Measurements from ENCODE around the gene CAAP1.

The CAAP1 gene, protein sequence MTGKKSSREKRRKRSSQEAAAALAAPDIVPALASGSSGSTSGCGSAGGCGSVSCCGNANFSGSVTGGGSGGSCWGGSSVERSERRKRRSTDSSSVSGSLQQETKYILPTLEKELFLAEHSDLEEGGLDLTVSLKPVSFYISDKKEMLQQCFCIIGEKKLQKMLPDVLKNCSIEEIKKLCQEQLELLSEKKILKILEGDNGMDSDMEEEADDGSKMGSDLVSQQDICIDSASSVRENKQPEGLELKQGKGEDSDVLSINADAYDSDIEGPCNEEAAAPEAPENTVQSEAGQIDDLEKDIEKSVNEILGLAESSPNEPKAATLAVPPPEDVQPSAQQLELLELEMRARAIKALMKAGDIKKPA

DNA sequence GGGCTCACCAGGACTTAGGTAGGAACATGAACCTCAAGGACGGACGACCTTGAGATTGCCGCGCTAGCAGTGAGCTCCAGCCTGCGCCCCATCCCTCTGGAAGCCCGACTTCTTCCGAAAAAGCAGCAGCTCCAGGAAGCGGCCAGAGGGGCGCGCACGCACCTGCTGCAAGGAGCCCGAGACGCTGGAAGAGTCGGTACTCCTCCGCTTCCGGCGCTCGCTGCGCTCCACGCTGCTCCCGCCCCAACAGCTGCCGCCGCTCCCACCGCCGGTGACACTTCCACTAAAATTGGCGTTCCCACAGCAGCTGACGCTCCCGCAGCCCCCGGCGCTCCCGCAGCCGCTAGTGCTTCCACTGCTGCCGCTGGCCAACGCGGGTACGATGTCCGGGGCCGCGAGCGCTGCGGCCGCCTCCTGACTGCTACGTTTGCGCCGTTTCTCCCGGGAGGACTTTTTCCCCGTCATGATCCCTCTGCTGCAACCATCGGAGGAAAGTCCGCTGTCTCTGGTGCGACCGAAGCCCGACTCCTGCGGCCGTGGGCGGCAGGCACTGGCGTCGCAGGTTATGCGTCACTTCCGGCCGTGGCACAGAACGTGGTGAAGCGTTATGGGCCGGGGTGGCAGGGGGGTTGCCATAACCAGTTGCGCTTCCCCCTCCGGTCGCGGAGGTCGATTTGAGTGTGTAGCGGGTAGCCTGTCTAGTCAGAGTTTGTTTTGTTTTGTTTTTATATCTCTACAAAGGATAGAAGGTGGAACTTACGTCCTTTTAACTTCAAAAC, at the start of gene CAAP1:
Gene CAAP1 (minus strand): TSS at position 552 of the 779 bp plus-strand sequence. CDS start 87 bp downstream, at position 465.
- Histone ChIP-seq H3K9me3 (no peaks in the 10 kb centered on the region), H3K4me1 (peaks cover 0 to 24% (median 15%) of the 10 kb centered on the region in 4 donors), H3K4me3 (peak within 1 kb of the TSS; percentile 97 to 100), H3K36me3 (no peaks in the 10 kb centered on the region), H3K27ac (peak within 1 kb of the TSS; percentile 97 to 98), H3K27me3 (no peaks in the 10 kb centered on the region)
- intact Hi-C loops (cut with DNase I; ENCODE audit: low total_unique reads) = loop anchor here (5.0 kb wide), 1 partner anchor 65 kb away; the partner anchor contains the start of gene IFT74
- DNase-seq = peak; percentile 90 to 94
- TF ChIP-seq, protein P1, sequence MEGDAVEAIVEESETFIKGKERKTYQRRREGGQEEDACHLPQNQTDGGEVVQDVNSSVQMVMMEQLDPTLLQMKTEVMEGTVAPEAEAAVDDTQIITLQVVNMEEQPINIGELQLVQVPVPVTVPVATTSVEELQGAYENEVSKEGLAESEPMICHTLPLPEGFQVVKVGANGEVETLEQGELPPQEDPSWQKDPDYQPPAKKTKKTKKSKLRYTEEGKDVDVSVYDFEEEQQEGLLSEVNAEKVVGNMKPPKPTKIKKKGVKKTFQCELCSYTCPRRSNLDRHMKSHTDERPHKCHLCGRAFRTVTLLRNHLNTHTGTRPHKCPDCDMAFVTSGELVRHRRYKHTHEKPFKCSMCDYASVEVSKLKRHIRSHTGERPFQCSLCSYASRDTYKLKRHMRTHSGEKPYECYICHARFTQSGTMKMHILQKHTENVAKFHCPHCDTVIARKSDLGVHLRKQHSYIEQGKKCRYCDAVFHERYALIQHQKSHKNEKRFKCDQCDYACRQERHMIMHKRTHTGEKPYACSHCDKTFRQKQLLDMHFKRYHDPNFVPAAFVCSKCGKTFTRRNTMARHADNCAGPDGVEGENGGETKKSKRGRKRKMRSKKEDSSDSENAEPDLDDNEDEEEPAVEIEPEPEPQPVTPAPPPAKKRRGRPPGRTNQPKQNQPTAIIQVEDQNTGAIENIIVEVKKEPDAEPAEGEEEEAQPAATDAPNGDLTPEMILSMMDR (IDR thresholded peaks at IDR 0.05) = peak; percentile 19 to 31

DNA sequence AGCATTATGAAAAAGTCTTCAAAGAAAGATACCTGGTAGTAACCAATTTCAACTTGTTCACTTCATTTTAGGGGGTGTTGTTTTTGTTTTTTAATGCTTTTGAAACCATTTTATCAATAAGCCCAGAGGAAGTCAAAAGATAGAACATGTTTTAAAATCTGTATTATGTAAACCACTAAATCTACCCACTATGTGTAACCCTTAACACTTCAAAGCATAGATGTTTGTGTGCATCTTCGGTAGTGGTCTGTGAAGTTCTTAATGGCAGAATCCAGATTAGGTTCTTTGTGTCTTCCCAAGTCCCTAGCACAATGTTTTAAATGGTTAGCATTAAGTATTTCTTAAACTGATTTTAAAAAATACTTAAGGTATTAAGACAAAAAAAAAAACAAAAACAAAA, 48.2 kb upstream of the CAAP1 start:
- H3K9me3 ChIP-seq = no peaks in the 10 kb centered on the region
- no peaks in the 10 kb centered on the region for H3K27me3 ChIP-seq
- no peak overlapping the region for H3K27ac ChIP-seq
- no peaks in the 10 kb centered on the region for H3K36me3 ChIP-seq
- intact Hi-C loops (cut with DNase I; ENCODE audit: low total_unique reads) = no loop called here
- H3K4me1 ChIP-seq = peaks cover 0 to 27% (median 23%) of the 10 kb centered on the region in 4 donors
- no peak overlapping the region for H3K4me3 ChIP-seq
- TF ChIP-seq, protein P1 (IDR thresholded peaks at IDR 0.05) = no peak
- DNase-seq = no peak

- TF ChIP-seq, protein P1 (IDR thresholded peaks at IDR 0.05) = no peak
- intact Hi-C loops (cut with DNase I; ENCODE audit: low total_unique reads) = no loop called here
- Histone ChIP-seq H3K9me3 (no peaks in the 10 kb centered on the region), H3K36me3 (no peaks in the 10 kb centered on the region), H3K27me3 (no peaks in the 10 kb centered on the region), H3K27ac (no peak overlapping the region), H3K4me3 (no peak overlapping the region), H3K4me1 (peaks cover 0 to 20% (median 17%) of the 10 kb centered on the region in 4 donors)
- no peak for DNase-seq
Measured at GRCh38 chr9:26939955-26940711, 47.5 kb upstream of the CAAP1 start.

GRCh38 chr9:26937816-26938371, 45.3 kb upstream of the CAAP1 start:
- DNase-seq = no peak
- Histone ChIP-seq H3K4me3 (no peak overlapping the region), H3K27ac (no peak overlapping the region), H3K36me3 (peaks cover 0 to 10% (median 4%) of the 10 kb centered on the region in 3 donors), H3K4me1 (peaks cover 0 to 11% (median 5%) of the 10 kb centered on the region in 4 donors), H3K27me3 (no peaks in the 10 kb centered on the region), H3K9me3 (no peaks in the 10 kb centered on the region)
- intact Hi-C loops (cut with DNase I; ENCODE audit: low total_unique reads) = no loop called here
- TF ChIP-seq, protein P1 (IDR thresholded peaks at IDR 0.05) = no peak

DNA sequence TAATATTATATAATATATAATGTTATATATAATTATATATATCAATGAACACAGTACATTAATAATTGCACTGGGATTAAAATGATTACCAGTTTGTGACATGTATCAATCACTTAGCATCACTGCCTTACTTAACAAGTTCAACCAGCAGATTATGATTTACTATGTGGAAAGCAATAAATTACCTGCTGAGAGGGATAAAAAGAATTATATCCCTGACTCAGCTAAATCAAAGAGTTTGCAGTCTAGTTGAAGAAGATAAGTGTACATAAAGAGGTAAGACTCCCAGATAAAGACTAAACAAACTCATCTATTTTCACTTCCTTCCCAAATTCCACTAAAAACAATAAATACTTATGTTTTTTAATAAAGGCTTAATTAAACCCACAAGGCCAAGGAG, 43.2 kb upstream of the CAAP1 start:
- Histone ChIP-seq H3K4me1 (peaks cover 0 to 7% (median 0%) of the 10 kb centered on the region in 4 donors), H3K4me3 (no peak overlapping the region), H3K9me3 (no peaks in the 10 kb centered on the region), H3K36me3 (peaks cover 0 to 24% (median 4%) of the 10 kb centered on the region in 3 donors), H3K27ac (no peak overlapping the region), H3K27me3 (no peaks in the 10 kb centered on the region)
- intact Hi-C loops (cut with DNase I; ENCODE audit: low total_unique reads) = no loop called here
- TF ChIP-seq, protein P1 (IDR thresholded peaks at IDR 0.05) = no peak
- DNase-seq = no peak

Data from tibial artery (tissue), 4 donors.